GM12878 (cell line): ENCODE results near the gene NUP107. TPM values are rescaled to one million over a fixed set of nuclear protein-coding genes. Genes with fewer than 3 reads are reported as not detected.

Experiments
- ATAC-seq: fragments of 200-7000 bp; cut with Tn5 transposase; 3 replicates; pipeline ENCODE4 v1.9.1; 2020; ENCODE audit warnings: mild to moderate bottlenecking, moderate library complexity
- BruUV-seq: library from RNA; stranded (reverse); fragments of 400-500 nt; replicated peaks from 2 replicates; lab custom pipeline; 2021; lab: Mats Ljungman, UMichigan
- CTCF ChIA-PET: fragments of 300-600 bp; sonication (Branson Sonifier 250); formaldehyde crosslinking; extraction: SDS; loops from one replicate; lab custom pipeline; 2021; ENCODE audit warnings: inconsistent platforms; lab: Yijun Ruan, JAX
- POLR2A ChIA-PET: fragments of 350-600 bp; formaldehyde crosslinking; extraction: SDS; loops from one replicate; lab custom pipeline; 2021; ENCODE audit warnings: inconsistent platforms; lab: Charles Lee
- RAD21 ChIA-PET: fragments of 300-600 bp; sonication (Branson Sonifier 250); formaldehyde crosslinking; loops from one replicate; lab custom pipeline; 2023; ENCODE audit warnings: antibody characterized with exemption; ENCODE audit not compliant: unreplicated experiment; lab: Charles Lee
- SMC1A ChIA-PET: fragments of 300-600 bp; sonication (Branson Sonifier 250); formaldehyde crosslinking; loops from one replicate; lab custom pipeline; 2023; ENCODE audit not compliant: unreplicated experiment, uncharacterized antibody; lab: Charles Lee
- DNase-seq: peaks from one replicate; pipeline ENCODE4 v3.0.0-alpha.2; 2011; ENCODE audit warnings: low read depth, low spot score
- FAIRE-seq: peaks from 3 replicates; lab custom pipeline; 2011; peaks lifted over from hg19 to GRCh38; lab: Jason Lieb, UNC
- H2AFZ ChIP-seq: 2 replicates; pipeline ENCODE4 v1.6.0; 2011; ENCODE audit warnings: low read depth, low read length, control low read depth; ENCODE audit not compliant: control insufficient read depth
- H3K27ac ChIP-seq: 2 replicates; pipeline ENCODE4 v1.5.1; 2011; ENCODE audit warnings: control low read depth; ENCODE audit not compliant: control insufficient read depth, insufficient read depth
- H3K27me3 ChIP-seq, 2 experiments: replicated peaks in 1 of 2; 2 replicates each; pipeline versions ENCODE4 v1.6.0 to v1.6.1; 2011; ENCODE audit warnings: low read length in 1 of 2; ENCODE audit not compliant: control insufficient read depth in 2 of 2, insufficient read depth in 2 of 2
- H3K36me3 ChIP-seq, 2 experiments: 2 replicates each; pipeline ENCODE4 v1.5.1; 2011; ENCODE audit warnings: low read length in 1 of 2; ENCODE audit not compliant: control insufficient read depth in 2 of 2, insufficient read depth in 2 of 2
- H3K4me1 ChIP-seq: 2 replicates; pipeline ENCODE4 v1.6.1; 2011; ENCODE audit warnings: mild to moderate bottlenecking, low read length, moderate library complexity, mixed read lengths; ENCODE audit not compliant: control insufficient read depth, insufficient read depth
- H3K4me2 ChIP-seq: 2 replicates; pipeline ENCODE4 v1.6.0; 2011; ENCODE audit warnings: control low read depth; ENCODE audit not compliant: control insufficient read depth, insufficient read depth
- H3K4me3 ChIP-seq: fragments of 200-600 bp; sonication (generic); 2 replicates; pipeline ENCODE4 v1.5.1; 2016
- H3K79me2 ChIP-seq: 2 replicates; pipeline ENCODE4 v1.6.0; 2011; ENCODE audit warnings: low read length; ENCODE audit not compliant: control insufficient read depth, insufficient read depth
- H3K9ac ChIP-seq: 2 replicates; pipeline ENCODE4 v1.8.0; 2011; ENCODE audit warnings: low read length, control low read depth, mixed read lengths; ENCODE audit not compliant: control insufficient read depth, insufficient read depth
- H3K9me3 ChIP-seq: replicated peaks from 3 replicates; pipeline ENCODE4 v1.5.1; 2011; ENCODE audit warnings: mild to moderate bottlenecking, low read length; ENCODE audit not compliant: control insufficient read depth, insufficient read depth
- H4K20me1 ChIP-seq: 2 replicates; pipeline ENCODE4 v1.6.0; 2011; ENCODE audit not compliant: control insufficient read depth, insufficient read depth
- BHLHE40 ChIP-seq, 2 experiments: fragments of 450-650 bp in 1 of 2; IDR thresholded peaks; 2 replicates each; pipeline ENCODE4 v1.6.1; 2011 to 2017; ENCODE audit warnings: low read depth in 2 of 2, borderline replicate concordance in 1 of 2, improper control_type of control experiment in 1 of 2, low read length in 1 of 2, mild to moderate bottlenecking in 1 of 2
- CHD1 ChIP-seq: IDR thresholded peaks from 2 replicates; pipeline ENCODE4 v1.6.1; 2012; ENCODE audit warnings: low read depth, low read length, improper control_type of control experiment
- HCFC1 ChIP-seq: fragments of 150-350 bp; IDR thresholded peaks from 2 replicates; pipeline ENCODE4 v1.6.1; 2014; ENCODE audit warnings: low read length
- NR2F1 ChIP-seq: fragments of 450-650 bp; conservative IDR thresholded peaks from 2 replicates; pipeline ENCODE4 v1.6.1; 2017; ENCODE audit warnings: mild to moderate bottlenecking
- YBX1 ChIP-seq: fragments of 450-650 bp; IDR thresholded peaks from 2 replicates; pipeline ENCODE4 v1.6.1; 2016; ENCODE audit warnings: antibody characterized with exemption
- YY1 ChIP-seq: IDR thresholded peaks from 2 replicates; pipeline ENCODE4 v1.6.1; 2011; ENCODE audit warnings: low read depth, mild to moderate bottlenecking, low read length
- WGBS: methylation state at CpG from one replicate; pipeline ENCODE4 v1.1.6; 2016; ENCODE audit warnings: low lambda C conversion rate; ENCODE audit not compliant: insufficient replicate concordance, insufficient coverage; ENCODE audit errors: missing lambda C conversion rate; 5-methylcytosine and 5-hydroxymethylcytosine counted together
- in situ Hi-C: fragments of 300-500 bp; cut with MboI; formaldehyde crosslinking; loops from 9 replicates; pipeline ENCODE4 v1.14.3; 2018; ENCODE audit warnings: mixed read lengths
- intact Hi-C: fragments of 100-400 bp; cut with micrococcal nuclease; formaldehyde crosslinking; loops from one replicate; pipeline ENCODE4 v1.14.2; 2022; ENCODE audit not compliant: unreplicated experiment
- polyA plus RNA-seq, 11 experiments: library from polyadenylated mRNA; depleted of rRNA in 4 of 11; unstranded in 6 of 11; stranded (reverse) in 5 of 11; fragments of >200 nt; fragmentation: Nextera tagmentation in 4 of 11; fragmentation: Illumina TruSeq in 1 of 11; extraction: Ambion mirVana in 4 of 11; extraction: Trizol in 1 of 11; gene quantifications; 1 replicate in 1 of 11; 2 replicates in 10 of 11; pipeline versions ENCODE4 v1.2.1 to v1.2.3, GENCODE V29; 2011 to 2016; ENCODE audit warnings: inconsistent platforms in 2 of 11, missing spikeins in 2 of 11, low read depth in 1 of 11
- total RNA-seq, 4 experiments: library from RNA; depleted of rRNA in 3 of 4; stranded (reverse); fragments of >200 nt in 3 of 4; fragmentation: Illumina TruSeq in 1 of 4; extraction: Trizol in 1 of 4; gene quantifications; 2 replicates each; pipeline versions ENCODE4 v1.2.1 to v1.2.3, GENCODE V29; 2013 to 2021
- TF ChIP-seq, protein P1 (sequence below): IDR thresholded peaks from 2 replicates; pipeline ENCODE4 v1.6.1; 2012; ENCODE audit warnings: improper control_type of control experiment, low read depth, low read length; ENCODE audit not compliant: insufficient replicate concordance
- TF ChIP-seq, protein P2 (sequence below): IDR thresholded peaks from 2 replicates; pipeline ENCODE4 v1.6.1; 2011; ENCODE audit warnings: mild to moderate bottlenecking, low read depth, low read length, moderate library complexity; ENCODE audit not compliant: insufficient replicate concordance
- TF ChIP-seq, protein P3 (sequence below): fragments of 450-650 bp; IDR thresholded peaks from 2 replicates; pipeline ENCODE4 v1.6.1; 2018; ENCODE audit warnings: mild to moderate bottlenecking, low read depth, moderate library complexity; ENCODE audit not compliant: partially characterized antibody

NUP107 gene
- total and polyA plus RNA-seq, 10 of the 15 experiments (the other 5 are each of a cell fraction or from before 2014, with no cell fraction given): 73.4 to 132 (median 92.4) TPM

DNA sequence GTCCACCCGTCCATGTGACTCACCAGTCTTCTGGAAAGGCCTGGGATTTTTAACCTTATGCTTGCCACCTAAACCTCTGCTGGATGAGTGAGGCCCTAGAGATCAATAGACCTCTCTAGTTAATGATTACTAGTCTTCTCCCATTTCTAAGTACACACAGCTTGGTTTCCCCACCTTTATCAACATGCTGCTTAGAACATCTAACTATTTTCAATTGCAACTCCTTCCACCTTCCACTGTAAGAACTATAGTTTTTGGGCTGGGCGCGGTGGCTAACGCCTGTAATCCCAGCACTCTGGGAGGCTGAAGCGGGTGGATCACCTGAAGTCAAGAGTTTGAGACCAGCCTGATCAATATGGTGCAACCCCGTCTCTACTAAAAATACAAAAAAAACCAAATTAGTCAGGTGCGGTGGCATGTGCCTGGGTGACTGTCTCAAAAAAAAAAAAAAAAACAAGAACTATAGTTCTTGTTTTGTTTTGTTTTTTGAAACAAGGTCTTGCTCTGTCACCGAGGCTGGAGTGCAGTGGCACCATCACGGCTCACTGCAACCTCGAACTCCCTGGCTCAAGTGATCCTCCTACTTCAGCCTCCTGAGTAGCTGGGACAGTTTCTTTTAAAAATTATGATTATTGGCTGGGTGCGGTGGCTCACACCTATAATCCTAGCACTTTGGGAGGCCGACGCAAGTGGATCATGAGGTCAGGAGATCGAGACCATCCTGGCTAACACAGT, 102.5 kb downstream of the NUP107 start (continued):
- TF ChIP-seq HCFC1: no peak
- no peak for TF ChIP-seq YBX1
- no peak for TF ChIP-seq CHD1
- TF ChIP-seq, protein P1, sequence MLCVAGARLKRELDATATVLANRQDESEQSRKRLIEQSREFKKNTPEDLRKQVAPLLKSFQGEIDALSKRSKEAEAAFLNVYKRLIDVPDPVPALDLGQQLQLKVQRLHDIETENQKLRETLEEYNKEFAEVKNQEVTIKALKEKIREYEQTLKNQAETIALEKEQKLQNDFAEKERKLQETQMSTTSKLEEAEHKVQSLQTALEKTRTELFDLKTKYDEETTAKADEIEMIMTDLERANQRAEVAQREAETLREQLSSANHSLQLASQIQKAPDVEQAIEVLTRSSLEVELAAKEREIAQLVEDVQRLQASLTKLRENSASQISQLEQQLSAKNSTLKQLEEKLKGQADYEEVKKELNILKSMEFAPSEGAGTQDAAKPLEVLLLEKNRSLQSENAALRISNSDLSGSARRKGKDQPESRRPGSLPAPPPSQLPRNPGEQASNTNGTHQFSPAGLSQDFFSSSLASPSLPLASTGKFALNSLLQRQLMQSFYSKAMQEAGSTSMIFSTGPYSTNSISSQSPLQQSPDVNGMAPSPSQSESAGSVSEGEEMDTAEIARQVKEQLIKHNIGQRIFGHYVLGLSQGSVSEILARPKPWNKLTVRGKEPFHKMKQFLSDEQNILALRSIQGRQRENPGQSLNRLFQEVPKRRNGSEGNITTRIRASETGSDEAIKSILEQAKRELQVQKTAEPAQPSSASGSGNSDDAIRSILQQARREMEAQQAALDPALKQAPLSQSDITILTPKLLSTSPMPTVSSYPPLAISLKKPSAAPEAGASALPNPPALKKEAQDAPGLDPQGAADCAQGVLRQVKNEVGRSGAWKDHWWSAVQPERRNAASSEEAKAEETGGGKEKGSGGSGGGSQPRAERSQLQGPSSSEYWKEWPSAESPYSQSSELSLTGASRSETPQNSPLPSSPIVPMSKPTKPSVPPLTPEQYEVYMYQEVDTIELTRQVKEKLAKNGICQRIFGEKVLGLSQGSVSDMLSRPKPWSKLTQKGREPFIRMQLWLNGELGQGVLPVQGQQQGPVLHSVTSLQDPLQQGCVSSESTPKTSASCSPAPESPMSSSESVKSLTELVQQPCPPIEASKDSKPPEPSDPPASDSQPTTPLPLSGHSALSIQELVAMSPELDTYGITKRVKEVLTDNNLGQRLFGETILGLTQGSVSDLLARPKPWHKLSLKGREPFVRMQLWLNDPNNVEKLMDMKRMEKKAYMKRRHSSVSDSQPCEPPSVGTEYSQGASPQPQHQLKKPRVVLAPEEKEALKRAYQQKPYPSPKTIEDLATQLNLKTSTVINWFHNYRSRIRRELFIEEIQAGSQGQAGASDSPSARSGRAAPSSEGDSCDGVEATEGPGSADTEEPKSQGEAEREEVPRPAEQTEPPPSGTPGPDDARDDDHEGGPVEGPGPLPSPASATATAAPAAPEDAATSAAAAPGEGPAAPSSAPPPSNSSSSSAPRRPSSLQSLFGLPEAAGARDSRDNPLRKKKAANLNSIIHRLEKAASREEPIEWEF: no peak

DNA sequence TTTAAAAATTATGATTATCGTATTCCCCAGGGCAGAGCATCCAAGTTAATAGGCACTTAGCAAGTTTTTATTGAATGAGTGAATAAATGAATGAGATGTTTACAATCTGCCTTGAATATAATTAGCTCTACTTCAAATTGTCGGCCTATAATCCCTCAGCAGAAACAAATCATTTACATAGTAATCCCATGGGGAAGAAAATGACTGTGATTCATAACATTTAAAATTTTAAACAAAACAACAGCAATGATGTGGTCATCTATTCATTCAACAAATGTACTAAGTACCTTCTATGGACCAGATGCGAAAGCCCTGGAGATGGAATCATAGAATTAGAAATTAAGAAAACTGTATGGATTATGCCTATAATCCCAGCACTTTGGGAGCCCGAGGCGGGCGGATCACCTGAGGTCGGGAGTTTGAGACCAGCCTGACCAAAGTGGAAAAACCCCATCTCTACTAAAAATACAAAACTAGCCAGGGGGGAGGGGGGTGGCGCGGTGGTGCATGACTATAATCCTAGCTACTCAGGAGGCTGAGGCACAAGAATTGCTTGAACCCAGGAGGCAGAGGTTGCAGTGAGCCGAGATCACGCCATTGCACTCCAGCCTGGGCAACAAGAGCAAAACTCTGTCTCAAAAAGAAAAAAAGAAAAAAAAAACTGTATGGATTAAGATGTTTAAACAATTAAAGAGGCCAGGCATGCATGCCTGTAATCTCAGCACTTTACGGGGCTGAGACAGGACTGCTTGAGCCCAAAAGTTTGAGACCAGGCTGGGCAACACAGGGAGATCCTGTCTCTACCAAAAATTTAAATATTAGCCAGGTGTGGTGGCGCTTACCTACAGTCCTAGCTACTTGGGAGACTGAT, 103.5 kb downstream of the NUP107 start:
- Histone ChIP-seq H3K36me3 (no peaks in the 10 kb centered on the region), H3K4me3 (no peak overlapping the region), H3K27me3 (no peaks in the 10 kb centered on the region), H3K4me1 (no peaks in the 10 kb centered on the region; the same call in 1 of the 2 replicates), H3K4me2 (no peak overlapping the region), H2AFZ (no peak overlapping the region), H3K79me2 (no peaks in the 10 kb centered on the region), H3K9ac (no peak overlapping the region), H3K9me3 (no peaks in the 10 kb centered on the region; the same call in 2 of the 3 replicates), H4K20me1 (no peaks in the 10 kb centered on the region), H3K27ac (no peak overlapping the region)
- ChIA-PET CTCF (no interaction called here), SMC1A (interaction anchor here (1.5 kb wide), 1 partner anchor 24 kb away, joined by 3 read pairs; no protein-coding TSS in a partner anchor), RAD21 (no interaction called here), POLR2A (interaction anchor here (0.6 to 0.7 kb wide), 2 partner anchors 9 to 543 kb away, joined by 3 to 5 read pairs; no protein-coding TSS in a partner anchor)
- intact Hi-C loops: no loop called here
- in situ Hi-C loops: no loop called here
- no peak for FAIRE-seq
- ATAC-seq: no peak
- WGBS: 50% methylated on average over 13 of the region's 13 CpGs
- BruUV-seq: no TSS peak
- DNase-seq: no peak
- TF ChIP-seq NR2F1 (no peak), BHLHE40 (IDR thresholded peaks at IDR 0.05; ENCODE audit: borderline replicate concordance in 1 of 2, low read depth in 2 of 2, low read length in 1 of 2) (no peak), YY1 (no peak)
- TF ChIP-seq, protein P2, sequence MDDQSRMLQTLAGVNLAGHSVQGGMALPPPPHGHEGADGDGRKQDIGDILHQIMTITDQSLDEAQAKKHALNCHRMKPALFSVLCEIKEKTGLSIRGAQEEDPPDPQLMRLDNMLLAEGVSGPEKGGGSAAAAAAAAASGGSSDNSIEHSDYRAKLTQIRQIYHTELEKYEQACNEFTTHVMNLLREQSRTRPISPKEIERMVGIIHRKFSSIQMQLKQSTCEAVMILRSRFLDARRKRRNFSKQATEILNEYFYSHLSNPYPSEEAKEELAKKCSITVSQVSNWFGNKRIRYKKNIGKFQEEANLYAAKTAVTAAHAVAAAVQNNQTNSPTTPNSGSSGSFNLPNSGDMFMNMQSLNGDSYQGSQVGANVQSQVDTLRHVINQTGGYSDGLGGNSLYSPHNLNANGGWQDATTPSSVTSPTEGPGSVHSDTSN: no peak
- TF ChIP-seq, protein P3, sequence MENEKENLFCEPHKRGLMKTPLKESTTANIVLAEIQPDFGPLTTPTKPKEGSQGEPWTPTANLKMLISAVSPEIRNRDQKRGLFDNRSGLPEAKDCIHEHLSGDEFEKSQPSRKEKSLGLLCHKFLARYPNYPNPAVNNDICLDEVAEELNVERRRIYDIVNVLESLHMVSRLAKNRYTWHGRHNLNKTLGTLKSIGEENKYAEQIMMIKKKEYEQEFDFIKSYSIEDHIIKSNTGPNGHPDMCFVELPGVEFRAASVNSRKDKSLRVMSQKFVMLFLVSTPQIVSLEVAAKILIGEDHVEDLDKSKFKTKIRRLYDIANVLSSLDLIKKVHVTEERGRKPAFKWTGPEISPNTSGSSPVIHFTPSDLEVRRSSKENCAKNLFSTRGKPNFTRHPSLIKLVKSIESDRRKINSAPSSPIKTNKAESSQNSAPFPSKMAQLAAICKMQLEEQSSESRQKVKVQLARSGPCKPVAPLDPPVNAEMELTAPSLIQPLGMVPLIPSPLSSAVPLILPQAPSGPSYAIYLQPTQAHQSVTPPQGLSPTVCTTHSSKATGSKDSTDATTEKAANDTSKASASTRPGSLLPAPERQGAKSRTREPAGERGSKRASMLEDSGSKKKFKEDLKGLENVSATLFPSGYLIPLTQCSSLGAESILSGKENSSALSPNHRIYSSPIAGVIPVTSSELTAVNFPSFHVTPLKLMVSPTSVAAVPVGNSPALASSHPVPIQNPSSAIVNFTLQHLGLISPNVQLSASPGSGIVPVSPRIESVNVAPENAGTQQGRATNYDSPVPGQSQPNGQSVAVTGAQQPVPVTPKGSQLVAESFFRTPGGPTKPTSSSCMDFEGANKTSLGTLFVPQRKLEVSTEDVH: no peak
